OCI-LY3 (cell line): ENCODE results near the gene RPS6KA4.

ENCODE experiments used
- EZH2phosphoT487 ChIP-seq: fragments of 200-600 bp; shearing (Covaris generic); IDR thresholded peaks from 2 replicates; pipeline ENCODE4 v1.6.1; 2018; ENCODE audit warnings: antibody characterized with exemption, mixed run types, low read depth
- TF ChIP-seq, protein P1 (sequence below): fragments of 200-600, 300-600 bp; sonication (generic); IDR thresholded peaks from 2 replicates; pipeline ENCODE4 v1.5.1; 2014; ENCODE audit warnings: antibody characterized with exemption, low read length, low read depth

DNA sequence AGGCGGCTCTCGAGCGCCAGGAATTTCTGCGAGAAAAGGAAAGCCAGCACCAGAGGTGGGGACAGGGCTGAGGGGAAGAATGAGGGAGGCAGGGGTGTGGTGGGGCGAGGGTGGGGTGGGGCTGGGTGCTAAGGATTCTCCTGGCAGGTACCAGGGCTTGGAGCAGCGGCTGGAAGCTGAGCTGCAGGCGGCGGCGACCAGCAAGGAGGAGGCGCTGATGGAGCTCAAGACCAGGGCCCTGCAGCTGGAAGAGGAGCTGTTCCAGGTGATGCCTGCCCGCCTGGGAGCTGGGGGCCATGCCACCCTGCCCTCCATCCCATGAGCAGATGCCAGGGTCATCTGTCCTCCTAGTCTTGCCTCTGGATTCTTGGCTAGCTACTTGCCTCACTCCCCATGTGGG, 9.6 kb upstream of the RPS6KA4 start:
- TF ChIP-seq, protein P1, sequence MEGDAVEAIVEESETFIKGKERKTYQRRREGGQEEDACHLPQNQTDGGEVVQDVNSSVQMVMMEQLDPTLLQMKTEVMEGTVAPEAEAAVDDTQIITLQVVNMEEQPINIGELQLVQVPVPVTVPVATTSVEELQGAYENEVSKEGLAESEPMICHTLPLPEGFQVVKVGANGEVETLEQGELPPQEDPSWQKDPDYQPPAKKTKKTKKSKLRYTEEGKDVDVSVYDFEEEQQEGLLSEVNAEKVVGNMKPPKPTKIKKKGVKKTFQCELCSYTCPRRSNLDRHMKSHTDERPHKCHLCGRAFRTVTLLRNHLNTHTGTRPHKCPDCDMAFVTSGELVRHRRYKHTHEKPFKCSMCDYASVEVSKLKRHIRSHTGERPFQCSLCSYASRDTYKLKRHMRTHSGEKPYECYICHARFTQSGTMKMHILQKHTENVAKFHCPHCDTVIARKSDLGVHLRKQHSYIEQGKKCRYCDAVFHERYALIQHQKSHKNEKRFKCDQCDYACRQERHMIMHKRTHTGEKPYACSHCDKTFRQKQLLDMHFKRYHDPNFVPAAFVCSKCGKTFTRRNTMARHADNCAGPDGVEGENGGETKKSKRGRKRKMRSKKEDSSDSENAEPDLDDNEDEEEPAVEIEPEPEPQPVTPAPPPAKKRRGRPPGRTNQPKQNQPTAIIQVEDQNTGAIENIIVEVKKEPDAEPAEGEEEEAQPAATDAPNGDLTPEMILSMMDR, result no peak
- TF ChIP-seq EZH2phosphoT487, result no peak
